Measurements from ENCODE around the gene NDE1. TPM values are rescaled to one million over a fixed set of nuclear protein-coding genes. Genes with fewer than 3 reads are reported as not detected.

NDE1 gene
- total RNA-seq, 1 donor from 2014 or later, result 26.8 TPM

DNA sequence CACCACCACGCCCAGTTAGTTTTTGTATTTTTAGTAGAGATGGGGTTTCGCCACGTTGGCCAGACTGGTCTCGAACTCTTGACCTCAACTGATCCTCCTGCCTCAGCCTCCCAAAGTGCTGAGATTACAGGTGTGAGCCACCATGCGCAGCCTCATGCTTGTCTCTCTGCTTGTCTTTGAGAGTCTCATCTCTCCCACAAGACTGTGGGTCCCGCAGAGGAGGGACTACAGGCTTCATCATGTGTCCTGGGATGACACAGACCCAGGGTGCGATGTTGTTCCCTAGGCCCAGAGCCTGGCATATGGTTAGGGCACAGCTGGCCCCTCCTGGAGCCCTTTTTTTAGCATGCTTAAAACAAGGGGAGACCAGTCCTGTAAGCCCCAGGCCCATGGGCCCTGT, 101.9 kb downstream of the NDE1 start:
- DNase-seq (ENCODE audit: low spot score), result no peak
- intact Hi-C loops (cut with DNase I), result no loop called here

DNA sequence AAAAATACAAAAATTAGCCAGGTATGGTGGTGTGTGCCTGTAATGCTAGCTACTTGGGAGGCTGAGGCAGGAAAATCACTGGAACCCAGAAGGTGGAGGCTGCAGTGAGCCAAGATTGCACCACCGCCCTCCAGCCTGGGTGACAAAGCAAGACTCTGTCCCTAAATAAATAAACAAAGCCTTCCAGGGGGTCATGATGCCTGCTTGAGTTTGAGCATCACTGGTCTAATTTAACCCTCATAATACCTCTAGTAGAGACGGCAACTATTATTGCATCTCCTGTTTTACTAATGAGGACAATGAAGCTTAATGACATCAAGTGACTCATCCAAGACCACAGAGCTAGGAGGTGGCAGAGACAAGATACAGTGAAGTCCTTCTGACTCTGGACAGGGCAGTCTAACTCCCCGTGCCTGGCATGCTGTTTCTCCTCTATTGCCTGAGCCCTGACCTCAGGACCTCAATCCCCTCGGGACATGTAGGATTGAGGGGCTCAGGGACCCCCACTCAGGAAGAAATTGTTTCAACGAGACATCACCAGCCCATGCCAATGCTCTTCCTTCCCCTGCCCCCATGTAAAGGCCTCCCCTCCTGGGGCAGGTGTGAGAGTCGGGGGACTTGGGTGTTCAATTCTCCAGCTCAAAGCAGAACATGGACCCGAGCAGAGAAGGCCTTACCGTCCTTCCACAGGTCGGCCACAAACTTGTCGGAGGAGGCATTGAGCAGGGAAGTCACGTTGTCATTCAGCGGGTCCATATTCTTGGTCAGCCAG, 102.9 kb downstream of the NDE1 start:
- intact Hi-C loops (cut with DNase I), result no loop called here
- DNase-seq (ENCODE audit: low spot score), result no peak

DNA sequence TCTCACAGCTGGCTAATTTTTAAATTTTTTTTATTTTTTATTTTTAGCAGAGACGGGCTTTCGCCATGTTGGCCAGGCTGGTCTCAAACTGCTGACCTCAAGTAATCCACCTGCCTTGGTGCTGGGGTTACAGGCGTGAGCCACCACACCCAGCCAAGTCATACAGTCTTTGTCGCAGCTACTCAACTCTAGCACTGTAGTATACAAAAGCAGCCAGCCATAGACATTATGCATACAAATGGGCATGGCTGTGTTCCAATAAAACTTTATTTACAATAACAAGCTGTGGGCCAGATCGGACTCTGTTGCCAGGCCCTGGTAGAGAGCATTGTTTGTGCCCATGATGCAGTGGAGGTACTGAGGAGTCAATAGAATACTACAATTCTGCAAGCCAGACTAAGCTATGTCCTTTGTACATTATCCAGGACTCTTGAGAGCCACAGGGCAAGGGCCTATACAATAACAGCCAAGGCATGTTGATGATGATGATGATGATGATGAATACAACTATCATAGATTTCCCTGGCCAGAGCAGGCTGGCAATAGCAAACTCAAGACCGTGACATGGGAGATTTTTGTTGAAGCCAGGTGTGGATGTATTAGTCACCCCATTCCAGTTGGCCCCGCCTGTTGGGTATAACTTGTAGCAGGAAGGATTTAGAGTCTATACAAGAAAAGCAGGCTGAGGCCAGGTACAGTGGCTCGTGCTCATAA, 104.9 kb downstream of the NDE1 start:
- intact Hi-C loops (cut with DNase I), result no loop called here
- no peak for DNase-seq (ENCODE audit: low spot score)

DNA sequence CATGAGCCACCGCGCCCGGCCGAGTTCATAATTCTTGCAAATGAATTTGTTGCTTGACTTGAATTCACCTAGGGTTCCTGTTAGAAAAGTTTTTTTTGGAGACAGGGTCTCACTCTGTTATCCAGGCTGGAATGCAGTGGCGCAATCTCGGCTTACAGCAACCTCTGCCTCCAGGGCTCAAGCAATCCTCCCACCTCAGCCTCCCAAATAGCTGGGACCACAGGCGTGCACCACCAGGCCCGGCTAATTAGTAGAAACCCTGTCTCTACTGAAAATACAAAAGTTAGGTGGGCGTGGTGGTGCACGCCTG, 107.0 kb downstream of the NDE1 start:
- intact Hi-C loops (cut with DNase I), result no loop called here
- no peak for DNase-seq (ENCODE audit: low spot score)

DNA sequence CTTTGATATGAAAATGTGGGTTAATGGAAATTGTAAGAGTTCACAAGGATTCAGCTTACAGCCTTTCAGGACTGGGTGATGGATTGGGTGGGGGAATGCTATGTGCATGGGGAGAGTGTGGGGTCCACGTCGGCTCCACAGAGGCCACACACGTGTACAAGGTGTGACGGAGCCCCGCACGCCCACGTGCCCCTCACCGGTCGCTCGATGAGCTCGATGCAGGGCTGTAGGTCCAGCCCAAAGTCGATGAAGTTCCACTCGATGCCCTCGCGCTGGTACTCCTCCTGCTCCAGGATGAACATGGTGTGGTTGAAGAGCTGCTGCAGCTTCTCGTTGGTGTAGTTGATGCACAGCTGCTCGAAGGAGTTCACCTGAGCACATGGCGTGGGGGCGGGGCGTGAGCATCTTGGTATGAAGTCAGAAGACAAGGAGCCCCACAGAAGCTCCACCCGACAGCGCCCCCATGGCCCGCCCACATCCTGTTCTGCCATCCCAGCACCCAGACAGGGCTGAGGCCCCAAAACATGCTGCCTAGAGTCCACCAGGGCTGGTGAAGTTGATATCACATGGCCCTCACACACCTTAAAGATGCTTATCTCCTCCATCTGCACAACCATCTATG, 107.7 kb downstream of the NDE1 start:
- no peak for DNase-seq (ENCODE audit: low spot score)
- intact Hi-C loops (cut with DNase I), result no loop called here

DNA sequence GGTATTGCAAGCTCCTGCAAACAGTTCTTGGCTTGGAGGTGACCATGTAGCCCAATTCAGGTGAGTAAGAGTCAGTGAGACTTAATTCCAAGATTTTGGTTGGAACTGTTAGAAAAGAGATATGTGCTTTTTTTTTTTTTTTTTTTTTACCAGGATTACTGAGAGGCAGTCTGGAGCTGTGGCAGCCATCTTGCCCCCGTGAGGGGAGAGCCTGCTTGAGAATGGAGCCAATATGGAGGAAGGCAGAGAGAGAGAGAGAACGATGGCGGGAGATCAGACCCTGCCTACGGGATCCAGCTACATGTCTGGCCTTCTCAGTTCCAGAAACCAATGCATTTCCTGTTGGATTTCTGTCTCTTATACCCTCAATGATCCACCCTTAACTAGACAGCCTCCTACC, 109.0 kb downstream of the NDE1 start:
- intact Hi-C loops (cut with DNase I), result no loop called here
- no peak for DNase-seq (ENCODE audit: low spot score)

DNA sequence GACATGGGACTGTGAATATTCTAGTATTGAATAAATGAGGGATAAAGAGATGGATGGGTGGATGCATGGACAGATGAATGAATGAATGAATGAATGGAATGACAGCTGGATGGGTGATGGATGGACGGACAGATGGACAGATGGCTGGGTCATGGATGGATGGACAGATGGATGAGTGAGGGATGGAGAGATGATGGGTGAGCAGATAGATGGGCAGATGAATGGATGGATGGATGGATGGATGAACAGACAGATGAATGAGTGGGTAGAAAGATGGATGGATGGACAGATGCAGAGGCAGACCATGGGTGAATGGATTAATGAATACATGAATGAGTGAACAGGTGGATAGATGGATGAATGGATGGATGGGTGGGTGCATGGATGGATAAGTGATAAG, 110.1 kb downstream of the NDE1 start:
- DNase-seq (ENCODE audit: low spot score), result no peak
- intact Hi-C loops (cut with DNase I), result loop anchor here (10.0 kb wide), 1 partner anchor 435 kb away; no protein-coding TSS in a partner anchor

DNA sequence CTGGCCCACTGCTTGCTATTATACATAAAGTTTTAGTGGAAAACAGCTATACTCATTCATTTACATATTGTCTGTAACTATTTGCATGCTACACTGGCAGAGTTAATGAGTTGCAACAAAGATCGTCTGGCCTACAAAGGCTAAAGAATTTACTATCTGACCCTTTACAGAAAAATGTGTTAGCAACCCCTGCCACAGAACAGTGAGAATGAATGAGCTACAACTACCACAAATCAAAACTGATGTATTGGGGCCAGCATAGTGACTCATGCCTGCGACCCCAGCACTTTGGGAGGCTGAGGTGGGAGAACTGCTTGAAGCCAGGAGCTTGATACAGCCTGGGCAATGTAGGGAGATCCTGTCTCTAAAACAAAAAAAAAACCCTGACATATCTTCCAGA, 114.1 kb downstream of the NDE1 start:
- intact Hi-C loops (cut with DNase I), result loop anchor here (10.0 kb wide), 1 partner anchor 431 kb away; no protein-coding TSS in a partner anchor
- no peak for DNase-seq (ENCODE audit: low spot score)

DNA sequence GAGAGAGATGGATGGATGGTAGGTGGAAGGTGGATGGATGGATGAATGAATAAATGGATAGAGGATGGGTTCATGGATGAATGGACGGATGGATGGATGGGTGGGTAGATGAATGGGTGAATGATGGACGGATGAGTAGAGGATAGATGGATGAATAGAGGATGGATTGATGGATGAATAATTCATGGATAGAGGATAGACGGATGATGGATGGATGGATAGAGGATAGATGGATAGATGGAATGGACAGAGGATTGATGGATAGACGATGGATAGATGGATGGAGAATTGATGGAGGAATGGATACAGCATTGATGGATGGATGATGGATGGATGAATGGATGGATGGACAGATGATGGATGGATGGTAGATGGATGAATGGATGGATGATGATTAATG, 115.1 kb downstream of the NDE1 start:
- intact Hi-C loops (cut with DNase I), result loop anchor here (5.0 to 10.0 kb wide), 3 partner anchors 57 to 430 kb away; no protein-coding TSS in a partner anchor
- DNase-seq (ENCODE audit: low spot score), result no peak

DNA sequence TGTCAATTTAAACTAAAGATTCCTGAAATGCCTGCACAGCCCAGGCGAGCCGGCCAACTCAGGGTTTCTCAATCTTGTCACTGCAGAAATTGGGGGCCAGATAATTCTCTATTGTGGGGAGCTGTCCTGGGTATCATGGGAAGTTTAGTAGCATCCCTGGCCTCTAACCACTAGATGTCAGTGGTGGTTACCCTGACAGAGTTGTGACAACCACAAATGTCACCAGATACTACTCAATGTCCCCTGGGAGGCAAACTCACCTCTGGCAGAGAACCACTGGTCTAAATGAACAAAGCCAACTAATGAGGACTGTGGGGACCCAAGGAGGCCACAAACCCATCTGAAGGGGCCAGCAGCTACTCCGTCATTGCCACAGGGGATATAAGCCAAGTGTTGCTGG, 115.8 kb downstream of the NDE1 start:
- no peak for DNase-seq (ENCODE audit: low spot score)
- intact Hi-C loops (cut with DNase I), result loop anchor here (5.0 to 10.0 kb wide), 3 partner anchors 56 to 429 kb away; no protein-coding TSS in a partner anchor

DNA sequence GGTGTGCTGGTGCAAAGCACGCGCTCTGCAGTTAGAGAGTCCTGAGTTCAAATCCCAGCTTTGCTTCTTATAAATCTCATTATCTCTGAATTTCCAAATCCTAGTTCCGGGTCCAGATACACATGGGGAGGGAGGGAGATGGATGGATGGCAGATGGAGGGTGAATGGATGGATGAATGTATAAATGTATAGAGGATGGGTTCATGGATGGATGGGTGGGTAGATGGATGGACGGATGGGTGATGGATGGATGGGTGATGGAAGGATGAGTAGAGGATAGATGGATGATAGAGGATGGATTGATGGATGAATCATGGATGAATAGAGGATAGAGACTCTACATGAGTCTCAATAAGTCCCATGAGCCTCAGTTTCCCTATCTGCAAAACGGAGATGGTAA, 116.9 kb downstream of the NDE1 start:
- intact Hi-C loops (cut with DNase I), result loop anchor here (5.0 to 10.0 kb wide), 3 partner anchors 55 to 428 kb away; no protein-coding TSS in a partner anchor
- no peak for DNase-seq (ENCODE audit: low spot score)

DNA sequence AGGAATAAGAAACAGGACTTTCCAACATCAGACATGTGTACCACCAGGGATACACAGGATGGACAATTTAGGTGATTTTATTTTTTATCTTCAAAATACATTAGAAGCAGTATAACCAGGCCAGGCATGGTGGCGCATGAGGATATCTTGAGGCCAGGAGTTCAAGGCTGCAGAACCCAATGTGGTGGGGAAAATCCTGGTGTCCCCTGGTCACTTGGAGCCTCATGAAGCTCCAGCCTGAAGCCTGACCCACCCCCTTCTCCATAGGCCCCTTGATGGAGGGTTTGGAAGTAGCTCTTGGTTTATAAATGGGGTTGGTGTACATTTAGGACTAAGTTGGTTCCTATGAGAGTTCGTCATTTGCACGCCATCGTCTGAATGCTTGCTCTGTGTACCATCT, 118.2 kb downstream of the NDE1 start:
- intact Hi-C loops (cut with DNase I), result loop anchor here (5.0 to 10.0 kb wide), 3 partner anchors 54 to 427 kb away; no protein-coding TSS in a partner anchor
- DNase-seq (ENCODE audit: low spot score), result no peak

DNA sequence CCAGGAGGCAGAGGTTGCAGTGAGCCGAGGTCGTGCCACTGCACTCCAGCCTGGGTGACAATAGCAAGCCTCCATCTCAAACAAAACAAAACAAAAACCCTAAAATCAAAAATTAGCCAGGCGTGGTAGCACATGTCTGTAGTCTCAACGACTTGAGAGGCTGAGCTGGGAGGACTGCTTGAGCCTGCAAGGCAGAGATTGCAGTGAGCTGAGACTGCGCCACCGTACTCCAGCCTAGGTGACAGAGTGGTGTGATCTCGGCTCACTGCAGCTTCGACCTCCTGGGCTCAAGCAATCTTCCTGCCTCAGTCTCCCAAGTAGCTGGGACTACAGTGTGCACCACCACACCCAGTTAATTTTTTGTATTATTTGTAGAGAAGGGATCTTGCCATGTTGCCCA, 119.2 kb downstream of the NDE1 start:
- DNase-seq (ENCODE audit: low spot score), result no peak
- intact Hi-C loops (cut with DNase I), result loop anchor here (5.0 to 10.0 kb wide), 3 partner anchors 53 to 426 kb away; no protein-coding TSS in a partner anchor

DNA sequence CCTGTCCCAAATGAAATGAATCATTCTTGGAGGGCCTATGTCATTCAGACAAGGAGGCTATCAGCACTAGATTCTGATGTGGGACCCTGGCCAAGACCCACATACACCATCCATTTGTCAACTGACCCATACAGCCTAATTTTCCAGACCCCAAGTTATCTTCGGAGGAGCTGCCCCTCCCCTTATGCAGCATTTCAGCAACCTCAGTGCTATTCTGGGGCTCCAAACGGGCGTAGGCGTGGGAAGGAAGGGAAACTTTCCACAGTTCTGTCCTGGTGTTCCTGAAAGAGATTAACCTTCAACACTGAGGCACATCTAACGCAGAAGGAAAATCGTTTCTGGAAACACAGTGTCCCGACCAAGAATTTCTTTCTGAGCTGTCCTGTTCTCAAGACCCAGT, 120.1 kb downstream of the NDE1 start:
- intact Hi-C loops (cut with DNase I), result no loop called here
- DNase-seq (ENCODE audit: low spot score), result no peak

DNA sequence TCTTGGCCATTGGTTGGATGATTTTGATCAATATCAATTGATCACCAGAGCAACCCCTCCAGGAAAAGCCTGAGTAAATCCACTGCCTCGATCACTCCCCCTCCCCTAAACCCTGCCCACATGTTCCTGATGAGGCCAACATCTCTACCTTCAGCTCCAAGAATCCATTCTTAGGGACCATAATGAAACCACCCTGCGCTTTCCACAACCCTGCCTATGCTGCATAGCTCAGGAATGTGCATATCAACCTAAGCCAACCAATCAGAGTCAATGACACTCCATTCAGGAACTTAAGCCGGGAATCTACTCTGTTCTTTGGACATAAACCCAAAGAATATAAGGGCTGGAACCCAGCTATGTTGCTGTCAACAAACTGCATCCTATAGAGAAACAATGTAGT, 120.5 kb downstream of the NDE1 start:
- intact Hi-C loops (cut with DNase I), result no loop called here
- DNase-seq (ENCODE audit: low spot score), result no peak

DNA sequence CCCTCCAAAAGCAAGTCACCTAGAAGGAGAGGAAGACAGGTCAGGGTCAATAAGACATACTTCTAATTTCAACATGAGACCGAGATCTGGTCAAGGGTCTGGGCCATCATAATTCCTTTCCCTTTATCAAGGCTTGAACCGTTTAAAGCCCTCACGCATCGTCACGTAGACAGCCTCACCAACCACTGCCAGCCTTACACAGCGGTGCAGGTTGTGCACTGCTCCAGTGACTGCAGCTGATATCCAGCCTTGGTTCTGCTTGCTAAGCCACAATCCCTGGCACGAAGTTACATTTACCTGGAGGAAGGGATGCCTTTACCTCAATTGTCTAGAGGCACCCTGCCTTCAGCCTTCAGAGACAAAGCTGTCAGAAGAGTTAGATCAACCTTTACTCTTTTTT, 121.6 kb downstream of the NDE1 start:
- DNase-seq (ENCODE audit: low spot score), result no peak
- intact Hi-C loops (cut with DNase I), result no loop called here

DNA sequence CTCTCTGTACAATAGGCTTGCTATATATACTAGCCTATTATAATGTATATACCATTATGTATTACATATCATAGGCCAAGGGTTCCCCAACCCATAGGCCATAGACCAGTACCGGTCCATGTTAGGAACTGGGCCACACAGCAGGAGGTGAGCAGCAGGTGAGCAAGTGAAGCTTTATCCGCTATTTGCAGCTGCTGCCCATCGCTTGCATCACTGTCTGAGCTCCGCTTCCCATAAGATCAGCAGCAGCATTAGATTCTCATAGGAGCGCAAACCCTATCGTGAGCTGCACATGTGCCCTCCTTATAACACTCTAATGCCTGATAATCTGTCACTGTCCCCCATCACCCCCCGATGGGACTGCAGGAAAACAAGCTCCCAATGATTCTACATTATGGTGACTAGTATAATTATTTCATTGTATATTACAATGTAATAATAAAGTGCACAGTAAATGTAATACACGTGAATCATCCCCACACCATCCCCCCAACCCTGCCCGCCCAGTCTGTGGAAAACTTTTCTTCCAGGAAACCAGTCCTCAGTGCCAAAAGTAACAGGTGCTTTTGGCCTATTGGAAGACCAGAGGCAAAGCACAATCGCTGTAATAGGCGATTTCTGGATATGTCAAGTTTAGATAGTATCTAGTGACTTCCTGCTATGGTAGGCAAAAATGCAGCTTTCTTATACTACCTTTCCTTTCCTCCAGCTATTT, 122.7 kb downstream of the NDE1 start:
- intact Hi-C loops (cut with DNase I), result no loop called here
- DNase-seq (ENCODE audit: low spot score), result no peak

DNA sequence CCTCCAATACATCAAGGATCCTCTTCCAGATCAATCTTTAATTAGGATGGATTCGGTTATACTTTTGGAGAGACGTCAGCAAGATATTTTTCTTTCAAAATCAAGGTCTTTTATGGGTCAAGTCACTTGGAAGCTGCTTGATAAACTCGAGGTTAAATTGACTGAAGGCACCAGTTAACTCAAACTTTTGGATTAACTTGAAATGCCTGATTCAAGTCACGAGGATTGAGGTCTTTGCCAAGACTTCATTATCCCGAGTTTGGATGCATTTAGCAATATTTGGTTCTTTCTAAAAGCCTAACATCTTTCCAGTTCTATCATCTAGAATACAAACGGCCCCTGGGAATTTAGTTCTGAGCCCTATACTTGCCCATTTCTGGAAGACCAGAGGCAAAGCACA, 123.9 kb downstream of the NDE1 start:
- no peak for DNase-seq (ENCODE audit: low spot score)
- intact Hi-C loops (cut with DNase I), result no loop called here

DNA sequence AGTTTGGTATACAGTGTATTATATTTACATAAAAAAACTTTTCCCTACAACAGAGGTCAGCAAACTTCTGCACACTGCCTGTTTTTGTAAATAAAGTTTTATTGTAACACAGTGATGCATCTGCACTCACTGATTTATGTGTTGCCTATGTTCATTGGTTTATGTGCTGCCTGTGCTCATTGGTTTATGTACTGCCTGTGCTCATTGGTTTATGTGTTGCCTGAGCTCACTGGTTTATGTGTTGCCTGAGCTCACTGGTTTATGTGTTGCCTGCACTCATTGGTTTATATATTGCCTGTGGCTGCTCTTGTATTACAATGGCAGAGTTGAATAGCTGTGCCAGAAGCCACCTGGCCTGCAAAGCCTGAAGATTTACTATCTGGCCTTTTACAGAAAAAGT, 125.2 kb downstream of the NDE1 start:
- intact Hi-C loops (cut with DNase I), result loop anchor here (5.0 kb wide), 1 partner anchor 42 kb away; no protein-coding TSS in a partner anchor
- no peak for DNase-seq (ENCODE audit: low spot score)
